Heart left ventricle (tissue), 16 donors: Measurements from ENCODE around the gene LYPD4. TPM values are rescaled to one million over a fixed set of nuclear protein-coding genes. Genes with fewer than 3 reads are reported as not detected.
A peak's percentile ranks its signal among the peaks of the same experiment; 100 is the strongest.

Experiments
- ATAC-seq, 4 donors: fragments of 200-7000 bp; cut with Tn5 transposase; one replicate each; pipeline ENCODE4 v1.9.1; 2020 to 2022; ENCODE audit warnings: moderate library complexity in 4 of 4, mild to moderate bottlenecking in 3 of 4, moderate number of reproducible peaks in 1 of 4
- DNase-seq, 5 donors: peaks; one replicate each; pipeline ENCODE4 v3.0.0-alpha.2; 2020
- H3K27ac ChIP-seq, 12 donors: fragments of 200-600 bp; sonication (generic) in 4 of 12; one replicate each; pipeline versions ENCODE4 v1.5.0 to v1.8.0; 2016 to 2022; ENCODE audit warnings: mild to moderate bottlenecking in 2 of 12
- H3K27me3 ChIP-seq, 9 donors: fragments of 200-600 bp; sonication (generic) in 2 of 9; one replicate each; pipeline versions ENCODE4 v1.5.1 to v1.8.0; 2016 to 2022; ENCODE audit warnings: mild to moderate bottlenecking in 3 of 9
- H3K36me3 ChIP-seq, 9 donors: fragments of 200-600 bp; sonication (generic) in 2 of 9; one replicate each; pipeline versions ENCODE4 v1.5.0 to v1.8.0; 2018 to 2022; ENCODE audit warnings: mild to moderate bottlenecking in 2 of 9
- H3K4me1 ChIP-seq, 12 donors: fragments of 200-600 bp; sonication (generic) in 4 of 12; one replicate each; pipeline versions ENCODE4 v1.5.0 to v1.8.0; 2016 to 2022; ENCODE audit warnings: mild to moderate bottlenecking in 3 of 12
- H3K4me3 ChIP-seq, 12 donors: fragments of 200-600 bp; sonication (generic) in 4 of 12; one replicate each; pipeline versions ENCODE4 v1.5.0 to v1.8.0; 2017 to 2022; ENCODE audit warnings: mild to moderate bottlenecking in 9 of 12, moderate library complexity in 4 of 12
- H3K9me3 ChIP-seq, 12 donors: fragments of 200-600 bp; sonication (generic) in 4 of 12; one replicate each; pipeline versions ENCODE4 v1.5.0 to v1.8.0; 2016 to 2022; ENCODE audit warnings: mild to moderate bottlenecking in 1 of 12
- CTCF ChIP-seq, 12 donors: fragments of 200-600 bp; sonication (generic) in 4 of 12; IDR thresholded peaks; one replicate each; pipeline versions ENCODE4 v1.5.0 to v1.8.0; 2018 to 2022; ENCODE audit warnings: antibody characterized with exemption in 12 of 12, mild to moderate bottlenecking in 5 of 12
- POLR2A ChIP-seq, 2 donors: fragments of 450-650 bp; IDR thresholded peaks; one replicate each; pipeline ENCODE4 v1.6.1; 2017; ENCODE audit warnings: antibody characterized with exemption in 2 of 2, mild to moderate bottlenecking in 2 of 2, moderate library complexity in 2 of 2
- WGBS, 4 donors: extraction: QIAGEN DNeasy Blood & Tissue Kit in 2 of 4; methylation state at CpG; one replicate each; pipeline versions ENCODE4 v1.1.5 to v1.1.7; 2013 to 2018; 5-methylcytosine and 5-hydroxymethylcytosine counted together
- intact Hi-C, 10 donors: fragments of 100-400 bp; cut with DNase I; formaldehyde crosslinking; loops; one replicate each; pipeline versions ENCODE4 v1.11.1 to v1.14.2; 2022
- polyA plus RNA-seq, 2 donors: library from polyadenylated mRNA; stranded (reverse); fragments of 200-250 nt; gene quantifications; one replicate each; pipeline ENCODE4 v1.2.3, GENCODE V29; 2013
- total RNA-seq, 9 donors: library from RNA; depleted of rRNA in 2 of 9; stranded (reverse); fragments of >200 nt in 2 of 9; fragmentation: NEBNext Ultra II Directional in 3 of 9; extraction: Animal tissue kit (Norgen Biotek cat#: 25700) in 3 of 9; gene quantifications; one replicate each; pipeline versions ENCODE4 v1.1.0 to v1.2.4, GENCODE V29; 2016 to 2023
- donor health status: ischemic (EF 13 %, LVEDD 7.1; RV severe dilation, severe dysfunction).
- donor health status: healthy with polysubstance abuse.
- donor health status: DM: no; HTN: yes; CAD: no.
- donor health status: DM: no; HTN: no; CAD: no.
- donor health status: ischemic (EF 25% LVEDD 6.9; RV normal size, moderate dysfunction).
- donor health status: ischemic (EF 25% LVEDD 5.7; RV mildly dilated, moderate dysfunction).
- donor health status: healthy.
- donor health status: DM: yes; HTN: yes; CAD: no.
- donor health status: ischemic (EF 35%, LVEDD 5.7; RV mildly dilated, moderate dysfunction).
- donor health status: nonischemic (EF 11% LVEDD 7.7; RV severe dilation, severe dysfunction).
- donor health status: DM: yes; HTN: yes; CAD: no.
- donor health status: PGD.
- donor health status: ischemic (EF 29% LVEDD 5.4; RV normal size, mild dysfunction).
- donor health status: nonischemic (EF 23%, LVEDD 6.1; RV moderate dilation, normal function).

The LYPD4 gene
- total and polyA plus RNA-seq, 11 donors = not detected

DNA sequence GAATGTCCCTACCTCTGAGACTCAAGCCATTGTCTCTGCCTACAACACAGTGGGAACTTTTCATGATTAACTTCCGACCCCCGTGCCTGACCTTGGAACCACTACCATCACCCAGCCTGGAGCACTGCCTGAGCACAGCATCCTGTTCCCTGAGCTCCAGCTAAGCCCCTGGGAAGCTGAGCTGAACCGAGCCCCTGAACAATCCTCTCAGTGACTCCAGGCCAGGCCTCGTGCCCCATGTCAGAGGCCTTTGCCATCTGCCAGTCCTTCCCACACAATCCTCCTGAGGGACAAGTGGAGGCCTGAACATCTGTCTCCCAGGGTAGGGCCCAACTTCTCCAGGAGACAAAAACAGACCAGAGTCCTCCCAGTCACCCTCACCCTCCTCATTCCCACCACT, 30.6 kb downstream of the LYPD4 start:
- no peak for DNase-seq
- ATAC-seq = no peak
- H3K4me1 ChIP-seq = peaks cover 0 to 24% (median 0%) of the 10 kb centered on the region in 12 donors
- WGBS, 4 donors = 44 to 51% (median 46%) methylated on average over 4 of the region's 4 CpGs
- no peaks in the 10 kb centered on the region for H3K9me3 ChIP-seq
- TF ChIP-seq POLR2A (IDR thresholded peaks at IDR 0.05) = no peak
- TF ChIP-seq CTCF (IDR thresholded peaks at IDR 0.05) = no peak
- no peak overlapping the region for H3K27ac ChIP-seq
- H3K36me3 ChIP-seq = no peaks in the 10 kb centered on the region
- intact Hi-C loops = no loop called here
- no peak overlapping the region for H3K4me3 ChIP-seq
- peaks cover 0 to 26% (median 0%) of the 10 kb centered on the region in 9 donors for H3K27me3 ChIP-seq

DNA sequence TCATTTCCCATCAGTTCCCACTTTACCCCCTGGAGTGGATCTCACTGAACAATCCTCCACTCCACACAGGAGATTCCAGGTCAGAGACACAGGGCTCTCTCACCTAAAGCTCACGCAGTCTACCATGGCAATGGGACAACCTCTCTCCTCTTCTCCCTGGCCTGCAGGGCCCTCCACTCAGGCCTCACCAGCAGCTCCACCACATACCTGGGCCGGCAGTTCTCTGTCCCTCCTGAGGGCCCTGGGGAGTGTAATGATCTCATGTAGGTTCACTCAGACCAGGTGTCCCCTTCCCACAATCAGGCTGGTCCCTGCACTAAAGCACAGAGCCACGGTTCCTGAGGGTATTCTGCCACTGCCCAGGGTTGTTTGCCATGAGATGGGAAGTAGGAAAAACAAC, 32.5 kb downstream of the LYPD4 start:
- TF ChIP-seq CTCF (IDR thresholded peaks at IDR 0.05) (no peak), POLR2A (IDR thresholded peaks at IDR 0.05) (no peak)
- ATAC-seq (no peak), DNase-seq (no peak)
- Histone ChIP-seq H3K36me3 (no peaks in the 10 kb centered on the region), H3K9me3 (no peaks in the 10 kb centered on the region), H3K4me1 (peaks cover 0 to 36% (median 0%) of the 10 kb centered on the region in 12 donors), H3K27ac (no peak overlapping the region), H3K4me3 (no peak overlapping the region), H3K27me3 (peaks cover 0 to 26% (median 0%) of the 10 kb centered on the region in 9 donors)
- intact Hi-C loops = no loop called here
- 45 to 71% (median 62%) methylated on average over 3 of the region's 3 CpGs for WGBS, 4 donors

DNA sequence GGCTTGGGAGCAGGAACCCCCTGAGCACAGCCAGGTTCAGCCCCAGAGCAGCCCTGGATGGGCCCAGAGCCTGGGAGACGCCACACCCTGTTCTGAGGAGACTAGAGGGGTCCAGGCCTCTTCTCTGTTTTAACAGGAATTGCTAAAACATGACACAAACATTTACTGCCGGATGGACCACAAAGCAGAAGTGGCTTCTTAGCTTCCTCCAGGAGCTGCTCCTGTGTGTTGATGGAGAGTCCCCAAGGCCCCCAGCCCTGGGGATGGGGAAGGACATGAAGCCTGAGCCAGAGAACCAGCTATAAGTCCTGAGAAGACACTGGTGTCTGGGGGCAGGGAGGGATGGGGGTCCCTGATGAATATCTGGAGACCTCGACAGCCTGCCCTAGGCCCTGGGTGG, 33.4 kb downstream of the LYPD4 start:
- Histone ChIP-seq H3K4me3 (no peak overlapping the region), H3K27ac (peak overlapping the region in 3 of 12 donors; percentile 34 to 84 (median 41)), H3K4me1 (peaks cover 0 to 36% (median 0%) of the 10 kb centered on the region in 12 donors), H3K36me3 (no peaks in the 10 kb centered on the region), H3K27me3 (peaks cover 0 to 26% (median 0%) of the 10 kb centered on the region in 9 donors), H3K9me3 (no peaks in the 10 kb centered on the region)
- intact Hi-C loops = no loop called here
- TF ChIP-seq POLR2A (IDR thresholded peaks at IDR 0.05) = no peak
- TF ChIP-seq CTCF (IDR thresholded peaks at IDR 0.05) = no peak
- peak; percentile 14 to 78 (median 59) for ATAC-seq
- peak; percentile 39 to 71 (median 45) for DNase-seq
- WGBS, 4 donors = 53 to 70% (median 56%) methylated on average over 2 to 3 of the region's 3 CpGs

GRCh38 chr19:41810301-41810700, 34.2 kb downstream of the LYPD4 start:
- intact Hi-C loops = no loop called here

More at GRCh38 chr19:41810301-41810700, 34.2 kb downstream of the LYPD4 start:
- ATAC-seq (no peak), DNase-seq (no peak)
- no peaks in the 10 kb centered on the region for H3K9me3 ChIP-seq
- TF ChIP-seq CTCF (IDR thresholded peaks at IDR 0.05) (no peak), POLR2A (IDR thresholded peaks at IDR 0.05) (no peak)
- peaks cover 0 to 36% (median 0%) of the 10 kb centered on the region in 12 donors for H3K4me1 ChIP-seq
- no peaks in the 10 kb centered on the region for H3K36me3 ChIP-seq
- WGBS, 4 donors = 27 to 57% (median 53%) methylated on average over 3 to 4 of the region's 4 CpGs
- peak overlapping the region in 2 of 12 donors; percentile 41 to 84 for H3K27ac ChIP-seq
- H3K4me3 ChIP-seq = no peak overlapping the region
- H3K27me3 ChIP-seq = peaks cover 0 to 26% (median 0%) of the 10 kb centered on the region in 9 donors
